Measurements from ENCODE around the gene FOXN1.

FOXN1 gene

DNA sequence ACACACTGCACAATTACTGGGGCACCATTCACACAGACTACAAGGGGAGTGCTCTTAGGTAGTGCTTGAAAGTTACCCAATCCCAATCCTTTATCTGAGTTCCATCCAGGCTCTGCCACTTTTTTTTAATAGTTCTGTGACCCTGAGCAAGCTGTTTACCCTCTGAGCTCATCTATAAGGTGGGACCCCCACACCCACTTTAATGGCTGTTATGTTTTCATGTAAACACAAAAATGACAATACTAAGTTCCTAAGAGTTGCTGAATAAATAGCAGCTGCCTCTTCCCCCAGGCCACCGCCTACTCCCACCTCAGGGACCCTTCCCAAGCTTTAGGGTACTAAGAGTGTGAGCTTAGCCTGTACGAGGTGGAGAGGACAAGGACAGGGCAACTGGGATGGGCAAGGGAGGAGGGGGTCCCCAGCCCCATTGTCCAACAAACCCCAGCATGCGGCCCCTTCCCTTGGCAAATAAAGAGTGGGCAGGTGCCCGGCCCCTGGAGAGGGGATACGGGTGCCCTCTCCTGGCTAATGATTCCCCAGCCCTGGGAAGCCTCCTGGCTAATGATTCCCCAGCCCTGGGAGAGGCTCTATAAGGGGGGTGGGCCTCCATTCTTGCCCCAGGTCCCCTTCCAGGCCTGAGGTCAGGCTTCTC, 18.1 kb upstream of the FOXN1 start:
- Mint-ChIP-seq H3K36me3 (no peaks in the 10 kb centered on the region), H3K4me3 (no peak overlapping the region), H3K27ac (no peak overlapping the region), H3K9me3 (no peaks in the 10 kb centered on the region), H3K27me3 (peaks cover 15% of the 10 kb centered on the region), H3K4me1 (peaks cover 6% of the 10 kb centered on the region)
- DNase-seq = no peak
- CTCF ChIA-PET = interaction anchor here (1.2 kb wide), 1 partner anchor 71 kb away, joined by 3 read pairs; no protein-coding TSS in a partner anchor

DNA sequence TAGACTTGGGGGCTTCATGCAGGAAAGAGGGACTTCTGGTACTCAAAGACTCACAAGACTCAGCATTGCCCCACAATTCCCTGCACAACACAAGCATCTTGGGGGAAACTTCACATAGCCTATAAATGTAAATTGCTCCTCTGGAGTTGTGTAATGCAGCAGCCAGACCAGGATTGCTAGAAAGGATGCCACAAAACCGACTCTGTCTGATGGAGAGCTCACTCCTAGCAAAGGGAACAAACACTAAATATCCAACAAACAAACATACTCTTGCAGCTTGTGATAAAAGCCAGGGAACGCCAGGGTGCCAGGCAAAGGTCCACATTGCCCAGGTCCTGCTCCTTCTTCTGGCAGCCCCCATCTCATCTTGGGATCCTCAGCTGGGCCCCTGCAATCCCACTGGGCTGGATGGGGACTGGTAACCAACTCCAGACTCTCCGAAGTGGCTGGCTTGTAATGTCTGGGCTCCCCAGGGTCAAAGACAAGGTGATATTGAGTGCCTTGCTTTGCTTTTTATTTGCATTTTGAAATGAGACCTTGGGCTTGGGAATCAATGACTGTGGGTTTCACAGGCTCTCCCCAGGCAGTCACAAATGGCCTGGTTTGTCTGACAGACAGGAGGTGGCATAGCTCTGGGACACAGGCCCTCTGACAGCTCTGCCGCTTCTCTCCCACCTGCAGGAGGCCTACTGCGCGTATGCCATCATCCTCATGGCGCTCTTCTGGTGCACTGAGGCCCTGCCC, 17.4 kb upstream of the FOXN1 start:
- peaks cover 21% of the 10 kb centered on the region for H3K27me3 Mint-ChIP-seq
- CTCF ChIA-PET = no interaction called here
- peaks cover 6% of the 10 kb centered on the region for H3K4me1 Mint-ChIP-seq
- no peak for DNase-seq
- no peak overlapping the region for H3K4me3 Mint-ChIP-seq
- H3K36me3 Mint-ChIP-seq = no peaks in the 10 kb centered on the region
- H3K27ac Mint-ChIP-seq = no peak overlapping the region
- no peaks in the 10 kb centered on the region for H3K9me3 Mint-ChIP-seq

DNA sequence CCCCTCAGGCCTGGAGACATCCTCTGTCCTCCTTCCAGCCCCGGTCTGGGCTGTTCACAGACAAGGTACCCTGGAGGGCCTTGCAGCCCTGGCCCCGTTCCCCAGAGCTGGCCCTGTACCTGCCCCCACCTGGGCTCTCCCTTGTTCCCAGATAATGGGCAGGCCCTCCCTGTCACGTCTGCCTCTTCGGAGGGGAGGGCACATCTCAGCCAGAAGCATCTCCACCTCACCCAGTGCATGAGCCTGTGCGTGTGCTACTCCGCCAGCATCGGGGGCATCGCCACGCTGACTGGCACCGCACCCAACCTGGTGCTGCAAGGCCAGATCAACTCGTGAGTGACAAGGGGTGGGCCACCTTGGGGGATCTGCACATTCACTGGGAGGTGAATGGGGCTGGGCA, 14.9 kb upstream of the FOXN1 start:
- no peak for DNase-seq
- Mint-ChIP-seq H3K27me3 (peaks cover 25% of the 10 kb centered on the region), H3K4me3 (no peak overlapping the region), H3K36me3 (no peaks in the 10 kb centered on the region), H3K4me1 (no peaks in the 10 kb centered on the region), H3K9me3 (no peaks in the 10 kb centered on the region), H3K27ac (no peak overlapping the region)
- CTCF ChIA-PET = interaction anchor here (0.9 to 2.2 kb wide), 2 partner anchors 49 to 121 kb away, joined by 3 to 6 read pairs; no protein-coding TSS in a partner anchor

DNA sequence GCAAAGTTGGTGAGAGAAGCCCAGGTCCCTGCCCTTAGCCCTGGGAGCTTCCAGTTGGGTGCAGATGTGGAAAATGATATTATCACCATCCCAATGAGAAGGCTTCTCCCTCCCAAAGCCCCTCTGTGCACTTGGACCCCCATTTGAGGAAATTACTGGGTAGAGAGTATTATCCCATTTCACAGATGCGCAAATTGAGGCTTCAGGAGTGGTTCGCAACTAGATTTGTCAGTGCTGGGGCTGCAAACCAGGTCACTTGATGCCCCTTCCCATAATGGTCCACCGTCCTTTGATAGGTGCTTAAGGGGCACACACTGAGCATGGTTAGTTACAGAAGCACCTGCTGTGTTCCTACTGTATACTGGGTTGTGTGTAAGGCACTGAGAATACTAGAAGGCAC, 14.3 kb upstream of the FOXN1 start:
- H3K9me3 Mint-ChIP-seq = no peaks in the 10 kb centered on the region
- no peak for DNase-seq
- H3K27ac Mint-ChIP-seq = no peak overlapping the region
- no peak overlapping the region for H3K4me3 Mint-ChIP-seq
- no peaks in the 10 kb centered on the region for H3K36me3 Mint-ChIP-seq
- no peaks in the 10 kb centered on the region for H3K4me1 Mint-ChIP-seq
- H3K27me3 Mint-ChIP-seq = peaks cover 25% of the 10 kb centered on the region
- CTCF ChIA-PET = interaction anchor here (0.9 to 2.2 kb wide), 5 partner anchors 48 to 121 kb away, joined by 3 to 6 read pairs (median 4); no protein-coding TSS in a partner anchor

DNA sequence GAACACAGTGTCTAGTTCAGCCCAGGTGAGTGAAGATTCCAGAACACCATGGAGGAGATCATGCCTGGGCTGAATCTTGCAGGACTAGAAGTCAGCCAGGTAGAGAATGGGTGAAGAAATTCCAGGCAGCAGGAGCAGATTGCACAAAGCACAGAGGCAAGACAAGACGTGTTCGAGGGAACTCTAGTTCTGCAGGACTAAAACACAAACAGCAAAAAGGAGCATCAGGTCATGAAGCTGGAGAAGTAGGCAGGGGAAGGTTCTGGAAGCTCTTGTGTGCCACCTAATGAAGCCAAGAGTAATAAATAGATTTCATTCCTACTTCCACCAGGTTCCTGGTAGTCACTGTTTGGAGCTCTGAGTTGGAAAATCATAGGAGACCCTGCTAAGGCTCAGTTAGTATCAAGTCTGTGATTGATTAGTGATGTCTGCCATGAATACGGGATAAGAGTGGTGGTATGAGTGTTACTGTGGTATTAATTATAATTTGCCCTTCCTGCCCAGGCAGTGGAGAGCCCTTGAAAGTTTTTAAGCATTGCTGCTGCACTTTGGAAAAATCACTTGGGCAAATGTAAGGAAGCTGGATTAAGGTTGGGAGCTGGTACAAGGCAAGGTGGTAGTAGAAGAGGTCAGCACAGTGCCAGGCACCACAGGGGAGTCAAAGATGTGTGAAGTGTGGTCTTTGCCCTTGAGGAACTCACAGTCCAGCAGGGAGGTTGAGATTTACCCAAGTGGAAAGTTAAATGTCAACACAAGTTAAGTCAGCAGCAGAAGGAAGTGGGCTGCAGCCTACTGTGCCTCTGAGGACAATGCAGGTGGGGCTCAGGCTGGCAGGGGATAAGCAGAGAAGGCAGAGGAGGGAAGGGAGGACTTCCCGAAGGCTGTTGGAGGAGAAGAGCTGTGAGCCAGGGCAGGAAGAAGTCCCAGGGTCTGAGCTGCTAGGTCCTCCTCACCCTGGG, 13.5 kb upstream of the FOXN1 start:
- Mint-ChIP-seq H3K4me3 (no peak overlapping the region), H3K9me3 (no peaks in the 10 kb centered on the region), H3K36me3 (no peaks in the 10 kb centered on the region), H3K4me1 (no peaks in the 10 kb centered on the region), H3K27me3 (peaks cover 25% of the 10 kb centered on the region), H3K27ac (no peak overlapping the region)
- CTCF ChIA-PET = interaction anchor here (0.6 to 2.2 kb wide), 6 partner anchors 8 to 120 kb away, joined by 3 to 6 read pairs (median 4); no protein-coding TSS in a partner anchor
- DNase-seq = no peak

DNA sequence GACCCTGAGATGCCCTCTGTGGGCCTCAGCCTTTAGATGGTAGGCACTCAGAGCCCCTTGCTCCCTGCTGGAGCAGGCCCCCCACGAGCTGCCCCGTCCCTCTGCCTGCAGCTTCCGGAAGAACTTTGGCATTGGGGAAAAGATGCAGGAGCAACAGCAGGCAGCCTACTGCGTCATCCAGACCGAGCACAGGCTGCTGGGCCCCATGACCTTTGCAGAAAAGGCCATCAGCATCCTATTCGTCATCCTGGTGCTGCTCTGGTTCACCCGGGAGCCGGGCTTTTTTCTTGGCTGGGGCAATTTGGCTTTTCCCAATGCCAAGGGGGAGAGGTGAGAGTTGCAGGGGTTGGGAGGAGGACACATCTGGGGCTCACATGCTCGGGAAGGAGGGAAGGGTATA, 12.7 kb upstream of the FOXN1 start:
- Mint-ChIP-seq H3K27ac (no peak overlapping the region), H3K27me3 (peaks cover 25% of the 10 kb centered on the region), H3K9me3 (no peaks in the 10 kb centered on the region), H3K4me3 (no peak overlapping the region), H3K36me3 (no peaks in the 10 kb centered on the region), H3K4me1 (no peaks in the 10 kb centered on the region)
- no peak for DNase-seq
- CTCF ChIA-PET = interaction anchor here (0.9 to 2.2 kb wide), 6 partner anchors 9 to 119 kb away, joined by 4 to 6 read pairs (median 4); no protein-coding TSS in a partner anchor

DNA sequence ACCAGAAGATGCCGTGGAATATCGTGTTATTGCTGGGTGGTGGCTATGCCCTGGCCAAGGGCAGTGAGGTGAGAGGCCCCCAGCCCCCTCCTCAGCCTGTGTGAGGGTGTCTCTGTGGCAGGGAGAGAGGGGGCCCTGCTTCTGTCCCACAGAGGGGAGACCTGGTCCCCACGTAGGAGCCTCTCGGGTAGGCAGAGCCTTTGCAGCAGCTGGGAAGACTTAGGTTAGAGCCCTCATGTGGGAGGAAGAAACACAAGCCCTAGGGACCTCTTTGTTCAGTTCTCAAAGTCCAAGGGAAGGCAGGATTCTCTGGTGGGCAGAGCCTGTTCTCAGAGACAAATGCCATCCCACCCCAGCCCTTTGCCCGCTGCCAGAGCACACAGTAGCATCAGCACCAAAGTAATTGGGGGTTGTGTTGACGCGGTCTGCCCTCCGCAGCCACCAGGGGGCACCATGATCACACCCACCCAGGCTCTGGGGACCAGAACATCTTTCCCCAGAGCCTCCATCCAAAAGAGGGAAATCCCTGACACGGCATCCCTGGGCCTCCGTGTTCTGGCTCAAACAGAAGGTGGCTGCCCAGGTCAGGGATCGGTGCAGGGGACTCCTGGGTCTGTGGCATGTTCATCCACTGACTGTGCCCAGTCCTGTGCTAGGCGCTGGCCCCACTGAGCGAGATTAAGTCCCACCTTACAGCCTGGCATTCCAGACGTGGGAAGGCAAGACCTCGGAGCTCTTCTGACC, 11.5 kb upstream of the FOXN1 start:
- no peaks in the 10 kb centered on the region for H3K9me3 Mint-ChIP-seq
- peaks cover 25% of the 10 kb centered on the region for H3K27me3 Mint-ChIP-seq
- no peaks in the 10 kb centered on the region for H3K36me3 Mint-ChIP-seq
- no peak overlapping the region for H3K4me3 Mint-ChIP-seq
- CTCF ChIA-PET = interaction anchor here (0.5 to 2.3 kb wide), 11 partner anchors 10 to 117 kb away, joined by 3 to 7 read pairs (median 4); partner anchors contain the start of gene PIGS
- H3K27ac Mint-ChIP-seq = no peak overlapping the region
- H3K4me1 Mint-ChIP-seq = no peaks in the 10 kb centered on the region
- peak; percentile 86 for DNase-seq

DNA sequence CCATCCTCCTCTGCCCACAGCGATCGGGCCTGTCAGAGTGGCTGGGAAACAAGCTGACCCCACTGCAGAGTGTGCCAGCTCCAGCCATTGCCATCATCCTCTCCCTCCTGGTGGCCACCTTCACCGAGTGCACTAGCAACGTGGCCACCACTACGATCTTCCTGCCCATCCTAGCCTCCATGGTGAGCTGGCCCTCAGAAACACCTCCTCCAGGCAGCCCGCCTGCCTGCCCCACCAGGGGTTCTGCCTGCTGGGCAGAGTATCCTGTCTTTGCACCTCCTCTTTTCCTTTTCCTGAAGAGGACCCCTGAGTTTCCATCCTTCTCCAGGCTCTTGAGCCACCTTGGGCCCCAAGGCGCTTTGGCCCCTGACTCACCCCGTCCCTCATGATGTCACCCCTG, 10.5 kb upstream of the FOXN1 start:
- Mint-ChIP-seq H3K9me3 (no peaks in the 10 kb centered on the region), H3K4me3 (no peak overlapping the region), H3K4me1 (no peaks in the 10 kb centered on the region), H3K27me3 (peaks cover 25% of the 10 kb centered on the region), H3K36me3 (no peaks in the 10 kb centered on the region), H3K27ac (no peak overlapping the region)
- no peak for DNase-seq
- CTCF ChIA-PET = interaction anchor here (1.1 to 2.3 kb wide), 4 partner anchors 11 to 116 kb away, joined by 5 to 7 read pairs (median 6); no protein-coding TSS in a partner anchor

DNA sequence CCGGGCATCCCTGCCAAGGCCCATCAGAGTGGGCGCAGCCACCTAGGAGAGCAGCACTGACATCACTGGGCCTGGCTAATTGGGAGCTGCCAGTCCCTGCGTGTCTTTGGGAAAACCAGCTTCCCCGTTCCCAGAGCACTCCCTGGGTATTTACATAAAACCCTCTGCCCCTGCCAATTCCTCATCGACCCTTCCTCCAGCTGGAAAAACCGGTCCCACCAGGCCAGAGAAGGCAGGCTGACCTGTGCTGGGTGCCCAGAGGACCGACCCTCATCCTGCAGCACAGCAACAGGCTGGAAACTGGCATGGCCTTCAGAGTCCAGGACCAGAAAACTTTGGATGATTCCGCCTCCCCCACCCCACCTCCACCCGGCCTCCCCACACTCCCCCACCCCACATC, 8.2 kb upstream of the FOXN1 start:
- no peaks in the 10 kb centered on the region for H3K9me3 Mint-ChIP-seq
- DNase-seq = no peak
- H3K27ac Mint-ChIP-seq = no peak overlapping the region
- H3K4me1 Mint-ChIP-seq = no peaks in the 10 kb centered on the region
- CTCF ChIA-PET = interaction anchor here (0.5 kb wide), 1 partner anchor 88 kb away, joined by 4 read pairs; no protein-coding TSS in a partner anchor
- peaks cover 28% of the 10 kb centered on the region for H3K27me3 Mint-ChIP-seq
- H3K36me3 Mint-ChIP-seq = no peaks in the 10 kb centered on the region
- H3K4me3 Mint-ChIP-seq = no peak overlapping the region

DNA sequence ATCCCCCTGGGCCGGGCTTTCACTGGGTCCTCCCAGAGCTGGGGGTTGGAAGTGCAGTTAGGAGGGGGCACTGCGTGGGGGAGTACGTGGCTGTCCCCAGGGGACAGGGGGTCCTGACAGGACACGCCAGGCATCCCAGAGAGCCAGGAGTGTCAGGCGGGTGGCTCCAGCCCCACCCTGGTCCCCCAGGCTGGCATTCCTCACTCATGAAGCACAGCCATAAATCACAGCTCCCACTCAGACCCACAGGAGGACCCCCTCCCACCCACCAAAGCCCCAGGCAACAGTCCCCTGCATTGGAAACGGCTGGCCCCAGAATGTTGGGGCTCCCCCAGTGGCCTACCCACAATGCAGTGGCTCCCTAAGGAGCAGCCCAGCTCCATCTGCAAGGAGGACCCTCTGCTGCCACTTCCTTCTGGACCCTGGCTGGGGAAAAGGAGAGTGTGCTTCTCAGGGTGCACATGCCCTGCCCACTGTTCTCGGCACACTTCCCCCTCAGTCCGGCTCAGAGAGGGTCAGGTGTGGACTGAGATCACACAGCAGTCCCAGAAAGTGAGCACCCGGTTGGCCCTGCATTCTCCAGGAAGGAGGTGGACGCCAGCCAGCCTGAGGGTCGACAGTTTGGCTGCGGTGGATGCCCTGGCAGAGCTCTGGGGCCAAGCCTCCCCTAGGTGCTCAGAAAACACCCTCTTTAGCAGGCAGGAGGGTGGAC, 7.3 kb upstream of the FOXN1 start:
- H3K27me3 Mint-ChIP-seq = peaks cover 27% of the 10 kb centered on the region
- no peaks in the 10 kb centered on the region for H3K4me1 Mint-ChIP-seq
- H3K36me3 Mint-ChIP-seq = no peaks in the 10 kb centered on the region
- no peaks in the 10 kb centered on the region for H3K9me3 Mint-ChIP-seq
- no peak for DNase-seq
- CTCF ChIA-PET = no interaction called here
- H3K27ac Mint-ChIP-seq = no peak overlapping the region
- H3K4me3 Mint-ChIP-seq = no peak overlapping the region

DNA sequence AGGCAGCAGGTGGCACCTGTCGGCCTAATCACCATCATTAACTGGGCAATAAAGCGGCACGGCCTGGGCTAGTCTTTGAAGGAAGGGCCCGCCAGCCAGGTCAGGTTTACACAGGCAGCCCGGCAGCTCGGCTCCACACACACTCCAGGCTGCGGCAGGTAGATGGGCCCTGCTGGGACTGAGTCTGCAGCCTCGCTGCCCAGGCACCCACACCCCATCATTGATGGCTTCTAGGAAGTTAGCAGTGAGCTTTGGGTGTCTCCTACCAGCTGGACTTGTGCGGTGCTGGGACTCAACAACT, 6.8 kb upstream of the FOXN1 start:
- Mint-ChIP-seq H3K4me3 (no peak overlapping the region), H3K9me3 (no peaks in the 10 kb centered on the region), H3K27ac (no peak overlapping the region), H3K27me3 (peaks cover 24% of the 10 kb centered on the region), H3K36me3 (no peaks in the 10 kb centered on the region), H3K4me1 (no peaks in the 10 kb centered on the region)
- no peak for DNase-seq
- CTCF ChIA-PET = no interaction called here

DNA sequence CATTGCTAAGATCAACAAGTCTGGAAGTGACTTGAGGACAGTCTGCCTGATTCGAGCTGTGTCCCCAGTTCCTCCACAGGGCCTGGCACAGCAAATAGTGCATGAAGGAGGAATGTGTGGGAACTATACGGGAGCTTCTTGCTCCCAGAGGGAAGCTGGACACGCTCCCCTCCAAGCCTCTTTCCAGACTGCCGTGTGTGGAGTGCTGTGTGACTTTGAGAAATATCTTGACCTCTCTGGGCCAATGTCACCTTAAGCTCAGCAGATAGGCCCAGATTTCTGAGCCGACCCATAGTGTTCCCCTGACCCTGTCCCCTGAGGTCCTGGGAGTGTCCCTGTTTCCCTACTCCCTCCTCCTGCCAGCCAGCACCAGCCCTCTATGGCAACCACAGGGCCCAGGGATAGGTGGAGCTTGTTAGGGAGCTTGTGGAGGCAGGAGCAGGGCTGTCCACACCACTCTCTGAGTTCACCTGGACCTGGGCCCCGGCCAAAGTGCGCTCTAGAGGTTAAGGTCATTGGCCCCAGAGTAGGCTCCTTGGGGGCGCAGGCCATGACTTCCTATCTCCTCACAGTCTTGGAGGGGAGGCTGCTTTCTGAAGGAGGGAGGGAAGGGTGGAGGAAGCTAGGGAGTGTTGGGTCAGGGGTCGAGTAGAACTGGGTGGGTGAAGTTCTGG, 6.3 kb upstream of the FOXN1 start:
- H3K27me3 Mint-ChIP-seq = peaks cover 21% of the 10 kb centered on the region
- no peaks in the 10 kb centered on the region for H3K36me3 Mint-ChIP-seq
- no peak overlapping the region for H3K27ac Mint-ChIP-seq
- H3K4me1 Mint-ChIP-seq = no peaks in the 10 kb centered on the region
- CTCF ChIA-PET = no interaction called here
- no peak for DNase-seq
- no peaks in the 10 kb centered on the region for H3K9me3 Mint-ChIP-seq
- no peak overlapping the region for H3K4me3 Mint-ChIP-seq
